ENCODE results near the gene FNBP1L. TPM values are rescaled to one million over a fixed set of nuclear protein-coding genes. Genes with fewer than 3 reads are reported as not detected.

The FNBP1L gene
- polyA plus RNA-seq, 1 donor, result 136 TPM

GRCh38 chr1:93591676-93592550 lies 144.0 kb downstream of the FNBP1L start:
- peak; percentile 87 for DNase-seq

DNA sequence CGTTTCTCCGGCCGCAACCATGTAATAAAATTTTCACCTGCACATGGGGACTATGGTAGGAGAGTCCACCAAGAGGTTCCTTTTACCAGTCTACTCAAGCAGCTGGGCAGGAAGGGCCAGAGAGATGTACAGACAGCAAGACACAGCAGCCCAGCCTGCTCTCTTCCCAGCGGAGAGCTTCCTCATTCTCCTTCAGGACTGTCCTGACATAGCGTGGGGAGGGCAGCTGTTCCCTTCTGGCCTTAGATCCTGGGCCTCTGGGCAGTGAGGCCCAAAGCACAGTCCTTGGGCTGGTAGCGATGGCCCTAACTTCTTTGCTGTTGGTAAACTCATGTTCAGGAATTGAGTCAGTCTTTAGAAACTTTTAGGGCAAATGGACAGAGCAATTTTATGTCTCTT lies 144.6 kb downstream of the FNBP1L start:
- no peak for DNase-seq

GRCh38 chr1:93593854-93594602 lies 146.1 kb downstream of the FNBP1L start:
- no peak for DNase-seq

GRCh38 chr1:93594603-93594880 lies 146.6 kb downstream of the FNBP1L start:
- no peak for DNase-seq

DNA sequence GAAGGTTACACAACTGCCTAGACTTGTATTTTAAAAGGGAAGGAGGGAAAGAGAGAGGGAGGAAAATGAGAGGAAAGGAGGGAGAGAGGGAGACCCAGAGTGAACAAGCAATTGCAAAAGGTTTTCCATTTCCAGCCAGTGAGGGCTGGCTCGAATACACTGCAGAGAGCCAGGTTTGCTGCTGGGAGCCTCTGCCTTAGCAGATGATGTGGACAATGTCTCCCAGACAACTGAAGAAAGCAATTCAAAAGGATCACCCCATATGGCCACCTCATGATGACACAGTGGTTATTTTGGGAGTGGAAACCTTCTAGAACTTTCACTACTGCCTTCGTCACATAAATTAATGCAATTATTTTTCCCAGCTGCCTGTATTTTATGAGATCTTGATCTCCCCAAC lies 147.3 kb downstream of the FNBP1L start:
- DNase-seq, result no peak

GRCh38 chr1:93595743-93596142 lies 147.8 kb downstream of the FNBP1L start:
- DNase-seq, result no peak

GRCh38 chr1:93596329-93597089 lies 148.6 kb downstream of the FNBP1L start:
- DNase-seq, result no peak

- no peak for DNase-seq
Observed at GRCh38 chr1:93597709-93598108, 149.8 kb downstream of the FNBP1L start.

GRCh38 chr1:93598396-93598795 lies 150.5 kb downstream of the FNBP1L start:
- no peak for DNase-seq

- DNase-seq, result no peak
Observed at GRCh38 chr1:93598861-93599439, 151.0 kb downstream of the FNBP1L start.

DNA sequence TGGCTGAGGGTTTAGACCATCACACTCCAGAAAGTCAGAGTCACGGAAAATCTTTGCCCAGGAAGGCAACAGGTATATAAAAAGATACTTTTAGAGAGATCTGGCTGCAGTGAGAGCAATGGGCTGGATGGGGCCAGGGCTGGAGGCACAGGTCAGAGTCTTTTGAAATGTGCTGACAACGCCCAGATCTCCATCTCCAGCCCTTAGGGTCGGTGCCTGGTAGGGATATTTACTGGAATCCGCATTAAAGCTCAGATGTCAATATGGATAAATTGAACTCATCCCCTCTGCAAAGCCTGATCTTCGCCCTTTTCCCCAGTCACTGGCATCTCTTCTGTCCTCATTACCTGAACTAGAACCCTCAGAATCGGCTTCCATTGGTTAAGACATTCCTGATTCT lies 151.6 kb downstream of the FNBP1L start:
- no peak for DNase-seq

DNA sequence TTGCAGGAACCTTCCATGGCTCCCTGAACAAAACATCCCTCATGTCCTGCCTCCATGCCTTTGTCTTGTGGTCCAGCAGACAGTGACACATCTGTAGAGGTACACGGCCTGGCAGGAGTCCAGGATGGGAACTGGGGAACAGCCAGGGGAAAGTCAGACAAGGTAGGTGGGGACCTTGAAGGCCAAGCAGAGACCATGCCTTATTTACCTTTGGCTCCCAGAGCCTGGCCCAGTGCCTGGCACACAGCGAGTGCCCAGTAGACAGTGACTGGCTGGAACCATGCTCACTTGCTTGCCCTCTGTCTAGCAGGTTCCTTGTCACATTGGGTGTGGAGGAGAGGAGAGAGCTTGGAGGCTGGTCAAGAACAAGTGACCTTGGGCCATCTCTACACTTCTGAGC lies 152.7 kb downstream of the FNBP1L start:
- no peak for DNase-seq

- no peak for DNase-seq
Observed at GRCh38 chr1:93601686-93602085, 153.8 kb downstream of the FNBP1L start.

DNA sequence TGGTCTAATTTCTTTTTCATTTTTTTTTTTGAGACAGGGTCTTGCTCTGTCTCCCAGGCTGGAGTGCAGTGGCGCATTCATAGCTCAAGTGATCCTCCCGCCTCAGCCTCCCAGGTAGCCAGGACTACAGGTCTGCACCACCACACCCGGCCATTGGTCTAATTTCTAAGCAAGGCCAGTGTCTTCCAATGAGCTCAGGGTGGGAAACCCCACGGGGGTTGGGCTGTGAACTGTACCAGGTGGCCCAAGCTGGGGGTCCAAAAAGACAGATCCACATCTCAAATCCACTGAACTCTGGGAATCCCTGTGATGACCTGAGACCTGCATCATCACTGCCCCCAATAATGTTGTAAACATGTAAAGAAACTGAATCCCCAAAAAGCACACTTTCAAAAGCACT lies 154.2 kb downstream of the FNBP1L start:
- DNase-seq, result no peak

GRCh38 chr1:93603106-93603505 lies 155.2 kb downstream of the FNBP1L start:
- DNase-seq, result no peak

GRCh38 chr1:93603601-93604000 lies 155.7 kb downstream of the FNBP1L start:
- no peak for DNase-seq

Other genes with a start within 250 kb of the FNBP1L start
- gene DR1, start 102.2 kb upstream of the FNBP1L start, polyA plus RNA-seq (ENCODE audit: insufficient read length), result 53.8 TPM
- gene BCAR3, start 233.7 kb downstream of the FNBP1L start, polyA plus RNA-seq (ENCODE audit: insufficient read length), result 26.6 TPM